GM04503 (cell line): ENCODE measurements around the gene SIPA1L2.
A peak's percentile ranks its signal among the peaks of the same experiment; 100 is the strongest.

Source experiments
- DNase-seq: peaks from one replicate; pipeline ENCODE4 v3.0.0-alpha.2; 2012; ENCODE audit warnings: low read depth

The SIPA1L2 gene

GRCh38 chr1:232630047-232630893 is at the start of gene SIPA1L2:
TSS of gene SIPA1L2 (minus strand) at chr1:232630133. CDS start at chr1:232515339, 114,794 bp downstream.
- peak; percentile 52 for DNase-seq

GRCh38 chr1:232678185-232678886 is 48.4 kb upstream of the SIPA1L2 start:
- no peak for DNase-seq

GRCh38 chr1:232676307-232676706 is 46.4 kb upstream of the SIPA1L2 start:
- no peak for DNase-seq

GRCh38 chr1:232675898-232676297 is 46.0 kb upstream of the SIPA1L2 start:
- DNase-seq: no peak

GRCh38 chr1:232675260-232675659 is 45.3 kb upstream of the SIPA1L2 start:
- no peak for DNase-seq

GRCh38 chr1:232673256-232673655 is 43.3 kb upstream of the SIPA1L2 start:
- no peak for DNase-seq

- DNase-seq: no peak
Measured at GRCh38 chr1:232669981-232670747, 40.2 kb upstream of the SIPA1L2 start.

GRCh38 chr1:232667778-232668165 is 37.8 kb upstream of the SIPA1L2 start:
- no peak for DNase-seq

- no peak for DNase-seq
Measured at GRCh38 chr1:232667094-232667777, 37.3 kb upstream of the SIPA1L2 start.

GRCh38 chr1:232664844-232665777 is 35.2 kb upstream of the SIPA1L2 start:
- no peak for DNase-seq

- no peak for DNase-seq
Measured at GRCh38 chr1:232662910-232663309, 33.0 kb upstream of the SIPA1L2 start.

- DNase-seq: no peak
Measured at GRCh38 chr1:232658386-232658785, 28.5 kb upstream of the SIPA1L2 start.

- no peak for DNase-seq
Measured at GRCh38 chr1:232657426-232658005, 27.6 kb upstream of the SIPA1L2 start.

- DNase-seq: no peak
Measured at GRCh38 chr1:232655746-232656085, 25.8 kb upstream of the SIPA1L2 start.

GRCh38 chr1:232655028-232655745 is 25.3 kb upstream of the SIPA1L2 start:
- DNase-seq: no peak

- DNase-seq: no peak
Measured at GRCh38 chr1:232653789-232654188, 23.9 kb upstream of the SIPA1L2 start.

GRCh38 chr1:232650845-232651244 is 20.9 kb upstream of the SIPA1L2 start:
- DNase-seq: no peak

- no peak for DNase-seq
Measured at GRCh38 chr1:232650418-232650817, 20.5 kb upstream of the SIPA1L2 start.

- DNase-seq: no peak
Measured at GRCh38 chr1:232648316-232648715, 18.4 kb upstream of the SIPA1L2 start.

GRCh38 chr1:232644209-232644608 is 14.3 kb upstream of the SIPA1L2 start:
- DNase-seq: no peak
